HL-60/S4 treated with retinoic acid at 250 ng/mL for 4 days and 3 days (cell line): Measurements from ENCODE around the gene PGP.

Experiments
- in situ Hi-C: fragments of 300-500 bp; cut with MboI; formaldehyde crosslinking; loops from 2 replicates; pipeline ENCODE4 v1.7.0; 2022; ENCODE audit warnings: low sequenced_read_pairs

The PGP gene

DNA sequence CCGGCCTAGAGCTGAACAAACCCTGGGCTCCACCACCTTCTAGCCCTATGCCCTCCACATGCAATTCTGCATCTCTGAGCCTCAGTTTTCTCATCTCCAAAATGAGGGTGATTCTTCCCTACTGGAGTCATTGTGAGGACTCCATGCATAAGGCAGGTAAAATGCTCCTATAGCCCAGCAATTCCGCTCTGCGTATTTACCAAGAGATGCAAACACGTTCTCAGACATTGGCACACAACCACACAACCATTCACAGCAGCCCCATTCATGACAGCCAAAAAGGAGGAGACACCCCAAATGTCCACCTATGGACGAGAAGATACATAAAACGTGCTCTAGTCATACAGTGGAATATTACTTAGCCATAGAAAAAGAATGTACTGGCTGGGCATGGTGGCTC, 14.3 kb downstream of the PGP start:
- in situ Hi-C loops, result no loop called here

DNA sequence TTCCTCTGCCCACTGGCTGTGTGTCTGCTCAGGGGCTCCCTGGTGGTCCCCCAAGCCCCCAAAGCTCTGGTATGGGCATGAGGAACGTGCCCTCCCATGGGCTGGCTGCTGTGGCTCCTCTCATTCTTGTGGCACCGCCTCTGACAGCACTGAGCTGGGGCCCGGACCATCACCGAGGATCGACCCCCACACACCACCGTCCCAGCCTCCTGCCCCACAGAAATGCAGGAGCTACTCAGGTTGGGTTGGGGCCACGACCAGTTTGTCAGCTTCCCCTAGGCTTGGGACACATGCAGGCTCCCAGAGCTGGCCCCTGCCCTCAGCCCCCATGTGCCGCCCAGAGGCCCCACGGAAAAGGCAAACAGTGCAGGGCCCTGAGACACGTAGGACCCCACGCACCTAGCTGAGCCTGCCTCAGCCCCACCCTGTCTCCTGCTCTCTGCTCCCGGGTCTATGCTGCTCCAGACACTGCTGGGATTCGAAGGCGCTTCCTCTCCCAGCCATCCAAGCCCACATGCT, 15.0 kb downstream of the PGP start:
- in situ Hi-C loops, result no loop called here

GRCh38 chr16:2199095-2199494, 15.5 kb downstream of the PGP start:
- in situ Hi-C loops, result no loop called here

GRCh38 chr16:2198283-2198682, 16.4 kb downstream of the PGP start:
- in situ Hi-C loops, result no loop called here

DNA sequence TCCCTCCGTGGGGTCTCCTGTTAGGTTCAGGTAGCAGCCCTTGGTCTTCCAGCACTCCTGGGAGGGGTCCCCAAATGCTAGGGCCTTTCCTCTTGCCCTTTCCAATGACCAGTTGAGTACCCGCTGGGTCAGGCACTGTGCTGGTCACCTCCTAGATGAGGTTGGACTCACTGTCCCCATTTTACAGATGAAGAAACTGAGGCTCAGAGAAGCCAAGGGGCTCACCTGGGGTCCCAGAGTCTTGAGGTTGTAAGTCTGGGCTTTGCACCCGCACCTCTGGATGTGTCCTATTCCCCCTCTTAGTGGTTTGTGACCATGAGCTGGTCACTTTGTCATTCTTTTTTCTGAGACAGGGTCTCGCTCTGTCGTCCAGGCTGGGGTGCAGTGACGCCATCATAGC, 16.9 kb downstream of the PGP start:
- in situ Hi-C loops, result no loop called here

- in situ Hi-C loops, result no loop called here
Measured at GRCh38 chr16:2196981-2197511, 17.6 kb downstream of the PGP start.

DNA sequence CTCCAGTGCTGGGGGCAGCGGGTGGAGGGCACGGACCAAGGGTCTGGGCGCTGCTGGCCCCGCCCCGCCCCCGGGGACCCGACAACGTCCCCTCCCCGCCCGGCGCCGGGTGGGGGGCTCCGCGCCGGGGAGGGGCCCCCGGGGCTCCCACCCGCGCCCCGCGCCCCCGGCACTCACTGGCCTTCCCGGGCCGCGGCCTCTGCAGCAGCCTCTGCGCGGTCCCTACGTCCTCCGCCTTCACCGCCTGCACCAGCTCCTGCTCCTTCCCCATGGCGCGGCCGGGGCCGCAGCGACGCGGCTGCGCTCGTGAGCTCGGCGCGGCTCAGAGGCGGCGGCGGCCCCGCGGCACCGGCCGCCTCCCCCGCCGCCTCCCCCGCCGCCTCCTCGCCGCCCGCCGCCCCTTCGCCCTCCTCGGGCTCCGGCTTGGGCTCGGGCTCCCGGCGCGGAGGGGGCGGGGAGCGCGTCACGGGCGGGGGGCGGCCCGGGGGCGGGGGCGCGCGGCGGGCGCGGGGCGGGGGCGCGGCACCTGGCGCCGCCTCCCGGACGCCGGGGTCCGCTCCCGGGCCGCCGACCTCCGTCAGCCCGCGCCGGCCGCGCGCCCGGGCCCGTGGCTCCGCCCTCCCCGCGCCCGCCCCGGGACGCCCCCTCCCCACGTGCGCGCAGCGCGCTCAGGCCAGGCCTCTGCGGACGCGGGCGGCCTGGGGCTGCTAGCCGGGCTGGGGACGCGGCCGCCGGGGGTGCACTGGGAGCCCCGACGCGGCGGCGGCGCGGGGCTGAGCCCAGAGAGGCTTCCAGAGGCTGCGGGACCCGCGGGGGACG, 18.3 kb downstream of the PGP start, which contains the start of gene CASKIN1:
TSS of gene CASKIN1 (minus strand) at position 444 of the 819 bp plus-strand sequence. CDS start at position 271, 173 bp downstream.
- in situ Hi-C loops, result no loop called here

DNA sequence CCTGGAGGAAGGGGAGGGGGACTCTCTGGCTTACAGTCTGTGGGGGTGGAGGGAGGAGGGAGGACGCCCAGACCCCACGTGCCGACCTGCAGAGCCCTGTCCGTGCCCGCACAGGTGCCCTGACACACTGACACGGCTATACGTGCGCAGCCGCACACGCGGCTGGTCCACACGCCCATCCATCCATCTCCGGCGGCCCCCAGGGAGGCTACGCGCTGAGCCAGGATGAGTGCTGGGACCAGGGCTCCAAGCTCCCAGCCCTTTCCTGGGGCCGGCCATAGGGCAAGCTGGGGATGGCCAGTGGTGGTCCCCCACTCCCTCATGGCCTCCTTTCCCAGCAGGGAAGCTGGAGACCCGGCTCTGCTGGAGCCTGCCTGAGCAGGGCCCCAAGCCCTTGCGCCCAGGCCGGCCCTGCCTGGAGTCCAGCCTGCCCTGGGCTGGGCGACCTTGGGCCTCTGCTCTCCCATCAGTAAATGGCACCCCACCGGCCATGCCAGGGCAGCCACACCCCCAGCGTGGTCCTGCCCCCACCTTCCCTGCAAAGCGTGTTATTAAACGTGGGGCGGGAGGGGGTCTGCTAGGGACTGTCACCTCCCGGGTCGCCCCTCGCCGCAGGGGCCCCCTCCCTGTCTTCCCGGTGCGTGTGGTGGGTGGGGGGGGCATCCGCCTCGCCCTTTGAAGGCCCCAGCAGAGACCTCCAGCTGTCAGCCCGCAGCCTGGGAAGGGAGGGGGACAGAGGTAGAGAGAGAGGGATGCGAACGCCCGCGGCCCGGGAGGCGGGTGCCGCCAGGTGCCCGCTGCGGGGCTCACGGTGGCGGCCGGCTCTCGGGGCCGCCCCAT, 19.1 kb downstream of the PGP start:
- in situ Hi-C loops, result no loop called here

DNA sequence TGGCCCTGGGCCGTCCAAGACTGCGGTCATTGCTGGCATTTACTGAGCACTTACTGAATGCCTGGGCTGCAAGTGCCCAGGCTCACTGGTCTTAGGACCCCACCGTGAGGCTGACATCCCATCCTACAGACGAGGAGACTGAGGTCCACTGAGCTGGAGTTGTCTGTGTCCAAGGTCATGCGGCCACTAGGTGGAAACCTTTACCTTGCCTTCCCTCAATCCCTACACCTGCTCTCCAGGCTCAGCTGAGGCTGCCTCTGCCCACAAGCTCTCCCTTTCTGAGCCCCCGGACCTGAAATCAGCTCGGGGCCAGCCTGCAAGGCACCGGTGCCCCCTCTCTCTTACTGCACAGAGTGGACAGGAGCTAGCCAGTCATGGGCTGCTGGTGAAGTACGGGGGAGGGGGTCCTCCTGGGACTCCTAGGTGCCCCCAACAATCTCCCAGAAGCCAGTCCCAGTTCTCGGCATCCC, 19.8 kb downstream of the PGP start:
- in situ Hi-C loops, result no loop called here

- in situ Hi-C loops, result no loop called here
Measured at GRCh38 chr16:2194166-2194834, 20.3 kb downstream of the PGP start.

DNA sequence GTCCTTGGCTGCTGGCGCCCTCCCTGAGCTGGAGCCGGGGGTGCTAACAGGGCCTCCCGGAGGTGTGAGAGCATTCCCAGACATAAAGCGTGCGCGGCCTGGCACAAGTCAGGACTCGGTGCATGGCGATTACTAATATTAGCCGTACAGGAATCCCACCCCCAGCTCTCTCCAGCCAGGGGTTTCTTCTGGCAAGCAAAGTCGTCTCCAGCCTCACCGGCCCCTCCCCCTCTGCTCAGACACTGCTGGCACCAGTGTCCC, 23.3 kb downstream of the PGP start:
- in situ Hi-C loops, result no loop called here

DNA sequence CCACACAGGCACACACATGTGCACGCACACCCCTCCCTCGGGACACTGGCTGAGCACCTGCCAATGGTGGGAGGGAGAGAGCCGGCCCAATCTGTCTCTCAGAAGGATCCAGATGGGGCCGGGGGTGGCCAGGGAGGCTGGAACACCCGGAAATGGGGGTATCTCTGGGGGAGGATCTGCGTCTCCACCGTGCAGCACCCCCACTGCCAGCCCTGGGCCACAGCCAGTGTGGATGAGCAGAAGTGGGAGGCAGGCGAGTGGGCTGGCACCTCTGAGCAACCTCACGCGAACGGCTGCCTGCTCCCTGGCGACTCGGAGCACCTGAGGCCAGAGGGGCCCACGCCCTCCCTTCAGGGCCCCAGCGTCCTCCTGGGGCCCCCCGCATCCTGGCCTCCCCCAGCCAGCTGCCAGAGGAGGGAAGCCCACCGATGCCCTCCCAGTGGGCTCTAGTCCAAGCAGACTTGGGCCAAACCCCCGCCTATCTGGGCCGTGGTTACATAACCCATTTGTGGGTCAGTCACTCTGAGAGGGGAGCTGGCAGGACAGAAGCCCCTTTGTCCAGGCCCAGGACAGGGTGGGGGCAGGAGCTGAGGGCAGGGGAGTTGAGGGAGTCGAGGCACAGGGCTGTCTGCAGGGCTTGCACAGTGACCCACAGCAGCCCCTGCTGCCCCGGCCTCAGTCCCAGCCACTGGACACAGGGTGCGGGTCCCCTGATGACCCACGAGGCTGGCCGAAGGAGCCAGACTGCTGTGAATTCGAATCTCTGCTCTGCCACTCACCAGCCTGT, 23.8 kb downstream of the PGP start:
- in situ Hi-C loops, result no loop called here

DNA sequence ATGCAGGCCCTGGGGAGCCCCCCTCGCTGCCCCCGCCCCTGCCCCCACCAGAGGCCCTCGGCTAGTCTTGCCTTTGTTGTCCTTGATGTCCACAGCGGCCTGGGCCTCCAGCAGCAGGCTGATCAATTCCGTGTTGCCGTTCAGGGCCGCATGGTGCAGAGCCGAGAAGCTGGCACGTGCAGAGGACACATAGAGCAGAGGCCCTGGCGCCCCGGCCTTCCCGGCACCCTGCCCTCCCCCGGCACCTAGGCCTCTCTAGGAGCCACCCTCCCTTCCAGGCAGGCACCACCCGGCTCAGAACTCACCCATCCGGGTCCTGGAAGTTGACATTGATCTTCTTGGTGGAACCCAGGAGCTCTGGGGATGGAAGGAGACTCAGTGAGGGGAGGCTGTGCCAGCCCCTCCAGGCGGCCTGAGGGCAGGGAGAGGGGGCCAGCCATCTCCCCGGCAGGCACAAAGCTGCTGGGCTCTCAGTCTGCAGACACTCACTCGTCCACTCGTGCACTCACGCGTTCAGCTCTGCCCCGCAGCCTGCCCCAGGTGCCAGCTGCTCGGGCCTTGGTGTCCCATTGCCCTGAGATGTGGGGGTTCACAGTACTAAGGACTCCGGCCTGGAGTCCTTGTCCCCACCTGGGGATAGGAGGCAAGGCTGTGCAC, 24.5 kb downstream of the PGP start:
- in situ Hi-C loops, result no loop called here

GRCh38 chr16:2189252-2189893, 25.3 kb downstream of the PGP start:
- in situ Hi-C loops, result no loop called here

DNA sequence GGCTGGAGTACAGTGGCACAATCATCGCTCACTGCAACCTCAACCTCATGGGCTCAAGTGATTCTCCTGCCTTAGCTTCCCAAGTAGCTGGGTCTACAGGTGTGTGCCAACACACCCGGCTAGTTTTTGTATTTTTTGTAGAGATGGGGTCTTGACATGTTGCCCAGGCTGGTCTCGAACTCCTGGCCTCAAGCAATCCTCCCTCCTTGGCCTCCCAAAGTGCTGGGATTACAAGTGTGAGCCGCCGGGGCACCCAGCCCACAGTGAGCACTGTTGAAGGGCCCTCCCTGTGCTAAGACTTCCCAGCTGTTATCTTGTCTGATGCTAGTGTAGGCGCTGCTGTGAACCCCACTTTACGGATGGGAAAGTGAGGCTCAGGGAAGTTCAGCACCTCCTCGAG, 26.2 kb downstream of the PGP start:
- in situ Hi-C loops, result no loop called here

GRCh38 chr16:2187212-2187611, 27.4 kb downstream of the PGP start:
- in situ Hi-C loops, result no loop called here

- in situ Hi-C loops, result no loop called here
Measured at GRCh38 chr16:2186505-2186904, 28.1 kb downstream of the PGP start.

DNA sequence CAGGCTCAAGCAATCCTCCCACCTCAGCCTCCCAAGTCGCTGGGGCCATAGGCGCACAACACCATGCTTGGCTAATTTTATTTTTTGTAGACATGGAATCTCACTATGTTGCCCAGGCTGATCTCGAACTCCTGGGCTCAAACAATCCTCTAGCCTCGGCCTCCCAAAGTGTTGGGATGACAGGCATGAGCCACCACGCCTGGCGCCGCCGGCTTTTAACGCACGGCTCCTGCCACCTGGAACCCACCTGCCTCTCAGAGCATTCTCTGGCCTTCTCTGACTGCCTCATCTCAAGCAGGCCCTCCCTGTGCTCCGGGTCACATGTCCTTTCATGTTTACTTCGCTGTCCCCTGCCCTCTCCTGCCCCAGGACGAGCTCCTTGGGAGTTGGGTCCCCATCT, 28.6 kb downstream of the PGP start:
- in situ Hi-C loops, result no loop called here

GRCh38 chr16:2184962-2185361, 29.7 kb downstream of the PGP start:
- in situ Hi-C loops, result no loop called here
